HS-27A (cell line): Measurements from ENCODE around the gene DRICH1.
"Not testable (repeated sequence)": the region's sequence is repeated elsewhere in the genome, so short reads cannot be mapped to it uniquely, and the experiment has no call there.

Experiments
- DNase-seq: peaks from one replicate; pipeline ENCODE4 v3.0.0-alpha.2; 2012; ENCODE audit warnings: low read depth, missing footprints

DRICH1 gene

DNA sequence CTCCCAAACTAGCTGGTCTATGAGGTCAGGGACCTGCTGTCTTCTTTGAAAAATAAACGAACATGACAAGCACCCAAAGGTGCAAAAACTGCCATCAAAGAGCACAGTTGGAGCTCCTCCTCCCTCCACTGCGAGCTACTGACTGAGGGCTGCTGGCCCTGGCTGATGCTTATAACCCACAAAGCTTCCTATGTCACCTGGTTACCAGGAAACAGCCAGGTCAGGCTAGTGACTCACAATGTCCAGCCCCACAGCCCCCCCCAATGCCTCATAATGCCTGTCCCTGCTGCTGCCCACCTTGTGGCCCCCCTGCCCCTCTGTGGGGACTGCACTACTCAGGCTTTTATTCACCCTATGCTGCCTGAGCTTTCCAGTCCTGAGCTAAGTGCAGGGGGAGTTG is at the start of gene DRICH1:
Gene DRICH1 (minus strand): TSS at position 144 of the 400 bp plus-strand sequence. CDS start 298 bp downstream, outside the sequence.
- no peak for DNase-seq

DNA sequence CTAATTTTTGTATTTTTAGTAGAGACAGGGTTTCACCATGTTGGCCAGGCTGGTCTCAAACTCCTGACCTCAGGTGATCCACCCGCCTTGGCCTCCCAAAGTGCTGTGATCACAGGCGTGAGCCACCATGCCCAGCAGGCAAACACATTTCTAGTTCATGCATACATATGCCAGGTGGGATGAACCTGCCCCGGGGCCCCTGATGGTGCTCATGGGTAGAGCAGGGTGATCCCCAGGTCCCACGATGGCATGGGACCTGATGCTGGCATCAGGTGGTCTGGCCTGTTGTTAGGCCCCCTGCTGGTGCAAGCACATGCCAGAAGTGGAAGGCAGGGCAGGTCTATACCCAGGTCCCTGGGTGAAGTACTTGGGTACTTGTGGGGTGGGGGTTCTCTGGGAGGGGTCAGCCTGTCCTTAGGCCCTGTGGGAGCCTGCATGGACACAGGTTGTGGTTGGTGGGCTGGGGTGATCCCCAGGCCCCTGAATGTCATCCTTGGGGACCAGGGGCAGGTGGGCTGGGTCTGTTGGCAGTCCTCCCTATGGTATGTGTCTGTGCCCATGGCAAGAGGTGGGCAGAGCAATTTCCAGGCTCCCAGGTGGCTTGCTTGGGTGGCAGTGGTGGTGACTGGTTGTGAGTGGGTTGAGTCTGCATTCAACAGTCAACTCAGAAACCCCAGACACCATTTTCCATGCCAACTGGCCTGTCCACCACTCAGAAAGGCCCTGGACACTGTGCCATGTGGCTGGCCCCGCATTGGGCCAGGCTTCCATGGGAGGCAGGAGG is 49.1 kb upstream of the DRICH1 start:
- no peak for DNase-seq

GRCh38 chr22:23678133-23678532 is 46.0 kb upstream of the DRICH1 start:
- DNase-seq = no peak

DNA sequence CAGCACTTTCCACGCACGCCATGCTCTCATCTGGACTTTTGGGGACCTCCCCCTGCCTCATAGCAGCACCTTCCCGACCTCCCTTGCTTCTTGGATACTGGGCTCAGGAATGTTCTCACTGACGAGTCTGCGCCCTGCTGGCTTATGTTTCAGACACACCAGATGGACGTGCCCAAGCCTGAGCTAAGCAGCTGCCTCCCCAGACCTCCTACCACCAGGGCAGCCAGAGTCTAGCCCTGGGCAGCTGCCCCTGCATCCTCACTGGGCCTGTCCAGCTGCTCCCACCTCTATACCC is 45.5 kb upstream of the DRICH1 start:
- no peak for DNase-seq

- DNase-seq = not testable (repeated sequence)
These were observed 45.0 kb upstream of the DRICH1 start for GRCh38 chr22:23676841-23677700.

- no peak for DNase-seq
These were observed 43.6 kb upstream of the DRICH1 start for GRCh38 chr22:23675502-23676415.

DNA sequence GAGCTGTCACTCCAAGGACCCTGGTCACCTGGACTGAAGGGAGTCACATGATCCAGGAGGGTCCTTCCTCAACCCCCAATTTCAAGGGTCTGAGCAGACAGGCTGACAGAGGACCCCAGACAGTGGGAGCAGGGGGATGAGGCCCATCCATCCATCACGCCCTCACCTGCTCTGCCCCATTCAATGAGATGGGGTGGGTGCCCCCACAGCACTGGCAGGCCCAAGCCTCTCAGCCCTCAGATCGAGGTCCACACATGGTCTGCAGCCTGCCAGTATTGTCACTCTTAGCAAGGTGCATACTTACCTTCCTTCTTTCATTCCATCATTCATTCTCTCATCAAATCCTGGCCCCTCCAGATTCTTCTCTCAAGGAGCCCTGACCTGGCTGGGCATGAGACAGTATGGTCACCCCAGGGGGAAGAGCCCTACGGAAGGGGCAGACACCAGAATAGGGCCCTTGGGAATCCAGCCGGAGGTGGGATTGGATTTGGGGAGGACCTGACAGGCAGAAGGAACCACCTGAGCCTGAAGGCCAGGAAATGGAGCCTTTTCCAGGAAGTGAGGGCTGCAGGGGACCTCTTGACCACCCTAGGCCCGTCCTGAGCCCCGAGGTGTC is 42.9 kb upstream of the DRICH1 start:
- not testable (repeated sequence) for DNase-seq

DNA sequence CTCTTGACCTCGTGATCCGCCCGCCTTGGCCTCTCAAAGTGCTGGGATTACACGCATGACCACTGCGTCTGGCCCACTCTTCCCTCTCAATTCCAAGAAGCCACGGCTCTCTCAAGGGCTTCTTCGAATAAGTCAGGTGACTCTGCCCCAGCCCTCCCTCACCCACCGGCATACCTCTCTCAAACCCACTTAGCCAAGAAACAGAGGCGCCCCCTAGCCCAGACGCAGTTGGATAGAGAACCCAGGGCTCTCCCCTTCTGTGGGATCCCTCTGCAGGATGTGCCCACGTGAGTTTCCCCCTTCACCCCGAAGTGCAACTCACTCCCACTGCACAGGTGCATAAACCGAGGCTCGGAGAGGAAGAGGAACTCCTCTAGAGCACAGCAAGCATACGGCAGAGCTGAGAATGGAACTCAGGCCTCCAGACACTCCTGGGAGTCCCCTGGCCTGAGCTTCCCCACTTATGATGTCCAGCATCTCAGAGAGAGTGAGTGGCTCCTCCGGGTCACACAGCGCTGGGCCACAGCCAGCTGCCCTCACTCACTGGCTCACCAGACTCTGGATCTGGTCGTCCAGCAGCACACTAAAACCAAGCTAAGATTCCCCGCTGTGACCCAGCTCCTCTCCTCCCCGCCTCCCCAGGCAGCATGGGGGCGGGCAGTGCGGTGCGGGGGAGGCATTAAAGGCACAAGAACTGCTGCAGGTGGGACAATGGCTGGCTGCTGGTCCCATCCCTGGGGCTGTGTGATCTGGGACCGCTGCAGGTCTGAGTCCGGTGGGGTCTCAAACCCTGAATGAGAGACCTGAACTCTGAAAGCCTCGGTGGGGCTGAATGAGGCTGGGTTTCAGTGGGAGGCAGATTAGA is 41.9 kb upstream of the DRICH1 start:
- DNase-seq = no peak

- no peak for DNase-seq
These were observed 41.0 kb upstream of the DRICH1 start for GRCh38 chr22:23673050-23673620.

DNA sequence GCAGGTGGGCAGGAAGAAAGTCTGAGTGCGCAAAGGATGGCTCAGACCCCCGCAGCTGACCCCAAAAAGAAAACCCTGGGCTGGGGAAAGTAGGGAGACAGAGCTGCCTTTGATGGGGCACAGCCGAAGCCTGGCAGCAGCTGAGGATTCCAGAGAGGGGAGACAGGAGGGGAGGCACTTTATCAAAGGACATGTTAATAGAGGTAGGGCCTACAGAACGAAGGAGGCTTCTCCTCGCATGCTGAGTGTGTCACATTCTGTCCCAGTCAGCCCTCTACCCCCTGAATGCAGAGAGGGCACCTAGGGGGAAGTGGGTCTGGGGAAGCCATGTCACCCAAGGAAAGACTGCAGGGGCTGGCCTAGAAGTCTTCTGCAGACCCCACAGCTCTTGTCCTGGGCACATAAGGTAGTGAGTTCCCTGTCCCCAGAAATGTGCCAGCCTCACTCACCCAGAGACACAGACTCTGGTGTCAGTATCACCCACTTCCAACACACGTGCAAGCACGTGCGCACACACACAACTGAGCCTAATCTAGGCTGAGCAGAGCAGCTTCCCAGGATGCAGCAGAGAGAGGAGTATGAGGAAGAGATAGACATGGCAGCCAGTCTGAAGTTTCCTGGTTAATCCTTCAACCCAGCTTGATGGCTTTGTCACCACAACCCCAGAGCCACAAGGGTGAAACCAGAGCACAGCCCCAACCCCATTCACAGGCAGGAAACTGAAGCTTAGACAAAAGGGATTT is 40.4 kb upstream of the DRICH1 start:
- not testable (repeated sequence) for DNase-seq

- not testable (repeated sequence) for DNase-seq
These were observed 39.3 kb upstream of the DRICH1 start for GRCh38 chr22:23671387-23671786.

- no peak for DNase-seq
These were observed 38.5 kb upstream of the DRICH1 start for GRCh38 chr22:23670378-23671295.

- DNase-seq = not testable (repeated sequence)
These were observed 28.3 kb upstream of the DRICH1 start for GRCh38 chr22:23660381-23660780.

DNA sequence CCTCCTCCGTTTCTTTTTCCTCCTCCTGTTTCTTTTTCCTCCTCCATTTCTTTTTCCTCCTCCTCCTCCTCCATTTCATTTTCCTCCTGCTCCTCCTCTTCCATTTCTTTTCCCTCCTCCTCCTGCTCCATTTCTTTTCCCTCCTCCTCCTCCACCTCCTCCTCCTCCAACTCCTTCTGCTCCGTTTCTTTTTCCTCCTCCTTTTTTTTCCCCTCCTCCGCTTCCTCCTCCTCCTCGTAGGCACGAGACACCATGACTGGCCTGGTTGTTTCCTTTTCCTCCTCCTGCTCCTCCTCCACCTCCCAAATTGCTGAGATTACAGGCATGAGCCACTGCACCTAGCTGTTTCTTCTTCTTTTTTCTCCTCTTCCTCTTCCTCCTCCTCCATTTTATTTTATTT is 25.6 kb upstream of the DRICH1 start:
- DNase-seq = no peak

GRCh38 chr22:23655891-23656475 is 23.9 kb upstream of the DRICH1 start:
- DNase-seq = no peak

- DNase-seq = no peak
These were observed 20.6 kb upstream of the DRICH1 start for GRCh38 chr22:23652711-23653110.

- no peak for DNase-seq
These were observed 20.2 kb upstream of the DRICH1 start for GRCh38 chr22:23652286-23652685.

DNA sequence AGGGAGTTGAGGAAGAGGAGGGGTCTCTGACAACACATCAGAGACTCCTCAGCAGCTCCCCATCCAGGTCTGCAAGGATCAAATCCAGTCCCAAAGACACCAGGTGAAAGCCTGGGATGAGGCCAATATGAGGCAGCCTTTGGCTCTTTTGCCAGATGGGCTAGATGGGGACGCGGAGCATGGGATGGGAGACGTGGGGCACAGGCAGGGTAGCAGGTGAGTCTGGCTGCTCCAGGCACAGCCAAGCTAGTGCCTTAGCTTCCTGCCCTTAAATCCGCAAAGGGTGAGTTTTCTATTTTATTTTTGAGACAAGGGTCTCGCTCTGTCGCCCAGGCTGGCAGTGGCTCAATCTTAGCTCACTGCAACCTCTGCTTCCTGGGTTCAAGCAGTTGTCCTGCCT is 19.6 kb upstream of the DRICH1 start:
- no peak for DNase-seq
